ENCODE data around the gene TRAPPC2L.

Gene TRAPPC2L

DNA sequence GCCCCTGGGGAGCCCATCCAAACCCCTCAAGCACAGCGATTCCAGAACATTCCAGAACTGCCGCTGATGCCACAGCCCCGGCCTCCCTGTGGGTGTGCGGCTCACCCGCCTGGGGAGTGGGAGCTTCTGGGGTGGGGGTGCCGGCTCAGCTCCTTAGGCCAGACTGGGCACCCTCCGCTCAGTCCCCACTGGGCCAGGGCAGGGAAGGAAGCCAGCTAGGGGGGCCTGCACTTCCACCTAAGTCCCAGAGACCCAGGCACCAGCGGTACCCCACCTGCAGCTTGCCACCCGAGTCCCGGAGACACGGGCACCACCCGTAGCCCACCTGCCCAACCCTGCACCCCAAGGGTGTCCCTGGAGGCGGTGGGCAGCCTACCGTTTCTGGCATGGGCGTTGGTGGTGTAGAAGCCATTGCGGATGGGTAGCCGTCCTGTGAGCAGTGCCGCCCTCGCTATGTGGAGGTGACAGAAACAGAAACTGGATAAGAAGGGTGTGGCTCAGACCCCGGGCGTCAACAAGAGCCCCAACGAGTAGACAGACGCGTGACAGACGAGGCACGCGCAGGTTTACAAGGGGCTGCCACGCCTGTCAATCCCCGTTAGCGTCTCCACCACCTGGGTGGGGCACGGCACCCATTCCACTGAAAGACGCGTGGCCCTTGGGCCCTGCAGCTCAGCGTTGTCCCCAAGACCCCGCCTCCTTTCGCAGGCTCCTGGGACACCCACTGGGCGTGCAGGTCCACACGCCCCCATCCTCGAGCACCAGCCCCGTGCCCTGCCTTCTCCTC is 15.2 kb upstream of the TRAPPC2L start:
- intact Hi-C loops (cut with DNase I; ENCODE audit: low total_unique reads): no loop called here

DNA sequence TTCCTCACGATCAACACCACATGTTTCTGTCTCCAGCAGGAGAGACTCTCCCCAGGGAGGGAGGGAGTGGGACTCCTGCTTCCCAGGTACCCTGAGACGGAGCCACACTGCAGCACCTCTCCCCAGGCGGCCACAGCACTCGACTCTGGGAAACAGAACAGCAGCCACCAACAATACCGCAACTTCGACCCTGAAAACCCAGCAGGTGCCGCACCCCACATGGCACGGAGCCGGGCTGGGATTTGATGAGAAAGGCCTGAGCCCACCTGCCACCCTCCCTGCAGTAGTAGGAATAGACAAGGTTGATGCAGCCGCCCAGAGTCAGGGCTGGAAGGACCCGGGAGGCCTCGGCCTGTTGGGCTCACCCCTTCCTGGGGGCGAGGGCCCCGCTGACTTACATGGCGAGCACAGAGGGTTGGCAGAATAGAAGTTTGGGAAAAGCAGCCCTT is 14.6 kb upstream of the TRAPPC2L start:
- intact Hi-C loops (cut with DNase I; ENCODE audit: low total_unique reads): no loop called here
- Histone ChIP-seq H3K4me1 (no peaks in the 10 kb centered on the region), H3K9me3 (no peaks in the 10 kb centered on the region), H3K4me3 (no peak overlapping the region), H3K36me3 (peaks cover 18 to 60% (median 54%) of the 10 kb centered on the region in 3 donors), H3K27ac (no peak overlapping the region), H3K27me3 (no peaks in the 10 kb centered on the region)
- TF ChIP-seq, protein P1, sequence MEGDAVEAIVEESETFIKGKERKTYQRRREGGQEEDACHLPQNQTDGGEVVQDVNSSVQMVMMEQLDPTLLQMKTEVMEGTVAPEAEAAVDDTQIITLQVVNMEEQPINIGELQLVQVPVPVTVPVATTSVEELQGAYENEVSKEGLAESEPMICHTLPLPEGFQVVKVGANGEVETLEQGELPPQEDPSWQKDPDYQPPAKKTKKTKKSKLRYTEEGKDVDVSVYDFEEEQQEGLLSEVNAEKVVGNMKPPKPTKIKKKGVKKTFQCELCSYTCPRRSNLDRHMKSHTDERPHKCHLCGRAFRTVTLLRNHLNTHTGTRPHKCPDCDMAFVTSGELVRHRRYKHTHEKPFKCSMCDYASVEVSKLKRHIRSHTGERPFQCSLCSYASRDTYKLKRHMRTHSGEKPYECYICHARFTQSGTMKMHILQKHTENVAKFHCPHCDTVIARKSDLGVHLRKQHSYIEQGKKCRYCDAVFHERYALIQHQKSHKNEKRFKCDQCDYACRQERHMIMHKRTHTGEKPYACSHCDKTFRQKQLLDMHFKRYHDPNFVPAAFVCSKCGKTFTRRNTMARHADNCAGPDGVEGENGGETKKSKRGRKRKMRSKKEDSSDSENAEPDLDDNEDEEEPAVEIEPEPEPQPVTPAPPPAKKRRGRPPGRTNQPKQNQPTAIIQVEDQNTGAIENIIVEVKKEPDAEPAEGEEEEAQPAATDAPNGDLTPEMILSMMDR (IDR thresholded peaks at IDR 0.05): no peak
- DNase-seq: no peak

More for the DNA sequence above, 15.2 kb upstream of the TRAPPC2L start:
- no peaks in the 10 kb centered on the region for H3K27me3 ChIP-seq
- no peaks in the 10 kb centered on the region for H3K9me3 ChIP-seq
- no peak for DNase-seq
- TF ChIP-seq, protein P1 (IDR thresholded peaks at IDR 0.05): no peak
- H3K27ac ChIP-seq: no peak overlapping the region
- no peak overlapping the region for H3K4me3 ChIP-seq
- H3K36me3 ChIP-seq: peaks cover 18 to 65% (median 54%) of the 10 kb centered on the region in 3 donors
- no peaks in the 10 kb centered on the region for H3K4me1 ChIP-seq

DNA sequence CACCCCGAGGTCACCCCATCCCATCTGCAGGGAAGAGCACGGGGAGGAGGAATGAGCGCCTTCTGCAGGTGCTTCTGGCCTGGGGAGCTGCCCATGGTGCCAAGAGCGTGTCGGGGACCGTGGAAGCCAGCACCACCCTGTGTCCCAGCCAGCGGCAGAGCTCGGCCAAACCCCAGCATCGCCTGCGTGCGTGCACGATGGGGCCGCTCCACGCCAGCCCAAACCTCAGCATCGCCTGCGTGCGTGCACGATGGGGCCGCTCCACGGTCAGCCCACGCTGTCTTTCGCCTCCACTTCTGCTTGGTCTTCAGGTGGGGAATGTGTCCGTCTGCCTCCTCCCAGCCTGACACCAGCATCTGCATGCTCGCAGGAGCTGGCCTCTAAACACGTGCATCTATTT is 14.1 kb upstream of the TRAPPC2L start:
- TF ChIP-seq, protein P1 (IDR thresholded peaks at IDR 0.05): no peak
- intact Hi-C loops (cut with DNase I; ENCODE audit: low total_unique reads): no loop called here
- no peaks in the 10 kb centered on the region for H3K9me3 ChIP-seq
- H3K4me1 ChIP-seq: no peaks in the 10 kb centered on the region
- H3K27me3 ChIP-seq: no peaks in the 10 kb centered on the region
- H3K27ac ChIP-seq: no peak overlapping the region
- DNase-seq: no peak
- peaks cover 18 to 60% (median 51%) of the 10 kb centered on the region in 3 donors for H3K36me3 ChIP-seq
- no peak overlapping the region for H3K4me3 ChIP-seq

DNA sequence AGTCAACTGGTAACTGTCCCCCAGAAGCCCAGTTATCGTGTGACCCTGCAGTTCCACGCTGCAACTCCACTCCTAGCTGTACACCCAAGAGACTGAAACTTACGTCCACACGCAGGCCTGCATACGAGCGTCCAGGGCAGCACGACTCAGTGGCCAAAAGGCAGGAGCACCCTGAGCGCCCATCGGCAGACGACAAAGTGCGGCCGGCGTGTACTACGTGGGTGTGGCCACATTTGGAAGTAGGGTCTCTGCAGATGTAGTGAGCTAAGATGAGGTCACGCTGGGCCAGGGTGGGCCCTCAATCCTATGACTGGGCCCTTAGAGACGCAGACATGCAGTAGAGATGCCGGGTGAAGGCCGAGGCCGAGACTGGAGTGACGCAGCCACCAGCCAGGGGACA is 13.7 kb upstream of the TRAPPC2L start:
- intact Hi-C loops (cut with DNase I; ENCODE audit: low total_unique reads): no loop called here
- Histone ChIP-seq H3K4me3 (no peak overlapping the region), H3K27me3 (no peaks in the 10 kb centered on the region), H3K9me3 (no peaks in the 10 kb centered on the region), H3K27ac (no peak overlapping the region), H3K4me1 (no peaks in the 10 kb centered on the region), H3K36me3 (peaks cover 18 to 60% (median 47%) of the 10 kb centered on the region in 3 donors)
- TF ChIP-seq, protein P1 (IDR thresholded peaks at IDR 0.05): no peak
- no peak for DNase-seq

DNA sequence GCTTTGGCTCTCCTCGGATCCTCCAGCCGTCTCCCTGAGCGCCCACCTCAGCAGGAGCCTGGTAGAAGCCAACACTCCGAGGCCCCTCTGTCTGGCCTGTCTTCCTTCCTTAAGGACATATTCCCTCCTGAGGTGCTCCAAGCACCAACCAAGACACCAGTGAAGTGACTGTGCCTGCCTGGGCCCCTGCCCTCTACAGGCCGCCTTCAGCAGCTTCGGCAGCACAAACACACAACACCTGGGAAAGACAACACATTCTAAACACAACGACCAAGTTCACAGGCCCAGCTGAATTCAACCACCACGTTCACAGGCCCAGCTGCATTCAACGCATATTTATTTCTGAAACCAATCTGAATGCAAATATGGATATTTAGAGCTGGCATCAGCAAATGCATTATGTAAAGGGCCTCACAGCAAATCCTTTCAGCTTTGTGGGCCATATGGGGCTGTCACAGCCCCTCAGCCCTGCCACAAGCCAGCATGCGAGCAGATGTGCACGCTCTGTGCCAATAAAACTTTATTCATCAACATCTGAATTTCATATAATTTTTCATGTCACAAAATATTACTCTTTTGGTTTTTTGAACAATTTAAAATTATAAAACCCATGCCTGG is 12.4 kb upstream of the TRAPPC2L start:
- Histone ChIP-seq H3K27me3 (no peaks in the 10 kb centered on the region), H3K27ac (no peak overlapping the region), H3K4me1 (no peaks in the 10 kb centered on the region), H3K9me3 (no peaks in the 10 kb centered on the region), H3K4me3 (no peak overlapping the region), H3K36me3 (peaks cover 14 to 58% (median 34%) of the 10 kb centered on the region in 3 donors)
- intact Hi-C loops (cut with DNase I; ENCODE audit: low total_unique reads): no loop called here
- TF ChIP-seq, protein P1 (IDR thresholded peaks at IDR 0.05): no peak
- no peak for DNase-seq
